Ovary (tissue), 3 donors: Measurements from ENCODE around the gene ASB7.

Source experiments
- POLR2A ChIP-seq: fragments of 450-650 bp; IDR thresholded peaks from one replicate; pipeline ENCODE4 v1.6.1; 2017; ENCODE audit warnings: antibody characterized with exemption, mild to moderate bottlenecking, moderate library complexity
- TF ChIP-seq, protein P1 (sequence below), 3 donors: fragments of 450-650 bp in 2 of 3; fragments of 200-600 bp in 1 of 3; IDR thresholded peaks; one replicate each; pipeline versions ENCODE4 v1.5.1 to v1.8.0; 2016 to 2022; ENCODE audit warnings: antibody characterized with exemption in 3 of 3, mild to moderate bottlenecking in 1 of 3
- donor health status: DM: no; HTN: no; CAD: no.

DNA sequence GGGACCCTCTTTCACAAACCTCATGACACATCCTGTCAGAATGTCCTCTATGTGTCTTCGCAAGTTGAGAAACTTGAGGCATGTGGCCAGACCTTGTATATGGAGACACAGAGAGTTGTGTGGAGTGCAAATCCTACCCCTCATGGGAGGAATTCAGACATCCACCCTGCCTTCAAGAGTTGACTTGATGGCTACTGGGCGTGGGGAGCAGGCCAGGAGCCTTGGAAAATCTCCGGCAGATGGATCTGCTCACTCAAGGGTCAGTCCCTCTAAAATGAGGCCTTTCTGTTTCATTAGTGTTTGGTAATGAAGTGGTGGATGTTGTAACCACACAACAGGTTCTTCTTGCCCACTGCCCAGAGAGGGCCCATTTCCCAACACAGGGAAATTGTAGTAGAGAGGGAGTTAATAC lies 79.0 kb downstream of the ASB7 start:
- no peak for TF ChIP-seq POLR2A
- TF ChIP-seq, protein P1, sequence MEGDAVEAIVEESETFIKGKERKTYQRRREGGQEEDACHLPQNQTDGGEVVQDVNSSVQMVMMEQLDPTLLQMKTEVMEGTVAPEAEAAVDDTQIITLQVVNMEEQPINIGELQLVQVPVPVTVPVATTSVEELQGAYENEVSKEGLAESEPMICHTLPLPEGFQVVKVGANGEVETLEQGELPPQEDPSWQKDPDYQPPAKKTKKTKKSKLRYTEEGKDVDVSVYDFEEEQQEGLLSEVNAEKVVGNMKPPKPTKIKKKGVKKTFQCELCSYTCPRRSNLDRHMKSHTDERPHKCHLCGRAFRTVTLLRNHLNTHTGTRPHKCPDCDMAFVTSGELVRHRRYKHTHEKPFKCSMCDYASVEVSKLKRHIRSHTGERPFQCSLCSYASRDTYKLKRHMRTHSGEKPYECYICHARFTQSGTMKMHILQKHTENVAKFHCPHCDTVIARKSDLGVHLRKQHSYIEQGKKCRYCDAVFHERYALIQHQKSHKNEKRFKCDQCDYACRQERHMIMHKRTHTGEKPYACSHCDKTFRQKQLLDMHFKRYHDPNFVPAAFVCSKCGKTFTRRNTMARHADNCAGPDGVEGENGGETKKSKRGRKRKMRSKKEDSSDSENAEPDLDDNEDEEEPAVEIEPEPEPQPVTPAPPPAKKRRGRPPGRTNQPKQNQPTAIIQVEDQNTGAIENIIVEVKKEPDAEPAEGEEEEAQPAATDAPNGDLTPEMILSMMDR (IDR thresholded peaks at IDR 0.05) = no peak
